Motor neuron (in vitro differentiated cells): ENCODE results near the gene S100A14. TPM values are rescaled to one million over a fixed set of nuclear protein-coding genes. Genes with fewer than 3 reads are reported as not detected.
"Not testable (repeated sequence)": the region's sequence is repeated elsewhere in the genome, so short reads cannot be mapped to it uniquely, and the experiment has no call there.

Experiments
- ATAC-seq, 8 experiments: fragments of 200-7000 bp; cut with Tn5 transposase; replicated peaks in 6 of 8; 2 replicates each; pipeline ENCODE4 v1.8.0; 2021; ENCODE audit warnings: mild to moderate bottlenecking in 8 of 8, moderate library complexity in 8 of 8
- H3K27ac ChIP-seq, 2 donors: fragments of 250-450 bp; sonication (Bioruptor Pico); 2 replicates each; pipeline ENCODE4 v1.9.0; 2021; ENCODE audit warnings: antibody characterized with exemption in 2 of 2, mild to moderate bottlenecking in 2 of 2, moderate library complexity in 1 of 2
- H3K4me1 ChIP-seq, 2 donors: fragments of 250-450 bp; sonication (Bioruptor Pico); replicated peaks in 1 of 2; 2 replicates each; pipeline ENCODE4 v1.6.1; 2021; ENCODE audit warnings: antibody characterized with exemption in 2 of 2, mild to moderate bottlenecking in 2 of 2, moderate library complexity in 1 of 2
- H3K4me3 ChIP-seq, 5 donors: fragments of 250-450 bp; sonication (Bioruptor Pico); 2 replicates each; pipeline ENCODE4 v1.9.0; 2021; ENCODE audit warnings: antibody characterized with exemption in 5 of 5, mild to moderate bottlenecking in 5 of 5, moderate library complexity in 4 of 5
- WGBS, 10 experiments: fragments of 450-650 bp; shearing (Covaris generic); methylation state at CpG; one replicate each; pipeline ENCODE4 v1.0.0; 2022; 5-methylcytosine and 5-hydroxymethylcytosine counted together
- in situ Hi-C, 9 experiments: fragments of 400-800 bp; cut with MboI; loops; one replicate each; pipeline ENCODE4 v1.15.0; 2021; ENCODE audit warnings: low sequenced_read_pairs in 9 of 9, low pct_unique_long_range_greater_than_20kb in 2 of 9; ENCODE audit not compliant: unreplicated experiment in 9 of 9
- total RNA-seq, 8 experiments: library from RNA; unstranded; fragments of 300-600 nt; gene quantifications; 2 replicates each; pipeline versions ENCODE4 v1.2.3 to v1.2.4, GENCODE V29; 2022

Gene S100A14
- total RNA-seq, 8 experiments from 2014 or later, result 0.11 to 0.66 (median 0.59) TPM; not detected in 3

- Histone ChIP-seq H3K4me1 (peaks cover 8 to 17% of the 10 kb centered on the region in 2 donors), H3K4me3 (no peak overlapping the region), H3K27ac (no peak overlapping the region)
- in situ Hi-C loops, result no loop called here
- ATAC-seq, result peak in 2 of 8 experiments; percentile 48 to 54
- 80 to 100% (median 93%) methylated on average over 3 to 6 of the region's 6 CpGs; no CpG with 5 or more reads in 5 of the 10 experiments for WGBS, 10 experiments
Measured at GRCh38 chr1:153597206-153597605, 18.9 kb downstream of the S100A14 start.

DNA sequence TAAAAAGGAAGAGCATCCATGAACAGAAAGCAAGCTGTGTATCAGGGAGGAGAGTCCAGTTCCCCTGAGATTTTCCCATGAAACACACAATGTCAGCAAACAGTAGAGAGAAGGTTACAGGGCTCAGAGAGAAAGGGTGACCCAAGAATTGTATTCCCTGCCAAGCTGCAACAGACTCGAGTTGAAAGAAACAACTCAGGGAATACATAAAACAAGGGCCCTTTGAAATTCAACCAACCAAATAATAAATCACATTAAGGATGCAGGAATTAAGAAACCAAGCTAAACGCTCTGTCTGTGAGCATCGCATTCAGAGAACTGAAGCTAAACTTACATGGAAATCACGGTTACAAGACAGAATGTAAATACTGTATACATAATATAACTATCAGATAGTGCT is 23.4 kb downstream of the S100A14 start:
- ATAC-seq, result peak in 7 of 8 experiments; percentile 23 to 91 (median 82)
- 0 to 75% (median 15%) methylated on average over 1 to 4 of the region's 4 CpGs; no CpG with 5 or more reads in 1 of the 10 experiments for WGBS, 10 experiments
- peaks cover 5 to 12% of the 10 kb centered on the region in 2 donors for H3K4me1 ChIP-seq
- peak overlapping the region in 1 of 2 donors; percentile 18 for H3K27ac ChIP-seq
- no peak overlapping the region for H3K4me3 ChIP-seq
- in situ Hi-C loops, result no loop called here

- in situ Hi-C loops, result no loop called here
- Histone ChIP-seq H3K27ac (no peak overlapping the region), H3K4me1 (peaks cover 8 to 12% of the 10 kb centered on the region in 2 donors), H3K4me3 (no peak overlapping the region)
- ATAC-seq, result no peak
- WGBS, 10 experiments, result 65 to 97% (median 86%) methylated on average over 2 of the region's 2 CpGs; no CpG with 5 or more reads in 1 of the 10 experiments
Measured at GRCh38 chr1:153588482-153588881, 27.6 kb downstream of the S100A14 start.

DNA sequence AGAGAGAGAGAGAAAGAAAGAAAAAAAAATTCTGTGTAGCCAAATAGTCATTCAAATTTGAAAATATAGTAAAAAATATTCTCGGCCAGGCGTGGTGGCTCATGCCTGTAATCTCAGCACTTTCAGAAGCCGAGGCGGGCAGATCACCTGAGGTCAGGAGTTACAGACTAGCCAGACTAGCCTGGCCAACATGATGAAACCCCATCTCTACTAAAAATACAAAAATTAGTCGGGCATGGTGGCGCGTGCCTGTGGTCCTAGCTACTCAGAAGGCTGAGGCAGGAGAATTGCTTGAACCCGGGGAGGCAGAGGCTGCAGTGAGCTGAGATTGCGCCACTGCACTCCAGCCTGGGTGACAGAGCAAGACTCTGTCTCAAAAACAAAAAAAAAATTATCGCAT is 28.1 kb downstream of the S100A14 start:
- 85 to 100% (median 91%) methylated on average over 1 to 10 of the region's 10 CpGs for WGBS, 10 experiments
- H3K4me1 ChIP-seq, in situ Hi-C loops, ATAC-seq, H3K4me3 ChIP-seq, H3K27ac ChIP-seq: not testable (repeated sequence)

GRCh38 chr1:153587314-153587713 is 28.8 kb downstream of the S100A14 start:
- ATAC-seq, result peak in 1 of 8 experiments; percentile 35
- WGBS, 10 experiments, result 17 to 100% (median 75%) methylated on average over 1 to 4 of the region's 5 CpGs; no CpG with 5 or more reads in 1 of the 10 experiments

DNA sequence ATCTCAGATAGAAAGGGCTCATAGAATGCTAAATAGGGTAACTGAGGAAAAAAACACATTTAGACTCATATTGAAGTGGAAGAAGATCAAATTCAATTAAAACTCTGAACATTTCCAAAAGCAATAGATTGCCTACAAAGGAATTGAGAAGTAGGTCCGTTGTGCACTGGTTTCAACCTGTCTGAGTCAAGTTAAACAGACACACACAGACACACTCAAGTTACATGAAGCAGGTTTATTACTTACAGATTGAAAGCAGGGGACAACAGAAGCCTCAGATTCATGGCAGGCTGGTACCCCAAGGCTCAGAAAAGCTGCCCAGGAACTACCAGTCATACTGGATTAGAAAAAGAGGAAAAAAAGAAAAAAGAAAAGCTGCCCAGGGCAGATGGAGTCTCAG is 29.8 kb downstream of the S100A14 start:
- no peak overlapping the region for H3K4me3 ChIP-seq
- no peak for ATAC-seq
- in situ Hi-C loops, result no loop called here
- no peak overlapping the region for H3K27ac ChIP-seq
- WGBS, 10 experiments, result 0 to 71% (median 44%) methylated on average over 1 of the region's 1 CpG; no CpG with 5 or more reads in 1 of the 10 experiments
- H3K4me1 ChIP-seq, result peaks cover 0 to 4% of the 10 kb centered on the region in 2 donors

More at GRCh38 chr1:153587314-153587713, 28.8 kb downstream of the S100A14 start:
- Histone ChIP-seq H3K4me3 (no peak overlapping the region), H3K27ac (no peak overlapping the region), H3K4me1 (peaks cover 3 to 4% of the 10 kb centered on the region in 2 donors)
- in situ Hi-C loops, result no loop called here

GRCh38 chr1:153585006-153585405 is 31.1 kb downstream of the S100A14 start:
- in situ Hi-C loops, result no loop called here
- no peak overlapping the region for H3K27ac ChIP-seq
- no peak overlapping the region for H3K4me3 ChIP-seq
- peaks cover 0 to 4% of the 10 kb centered on the region in 2 donors for H3K4me1 ChIP-seq
- 60 to 100% (median 92%) methylated on average over 1 of the region's 1 CpG; no CpG with 5 or more reads in 3 of the 10 experiments for WGBS, 10 experiments
- ATAC-seq, result no peak

- Histone ChIP-seq H3K27ac (no peak overlapping the region), H3K4me3 (no peak overlapping the region), H3K4me1 (peaks cover 0 to 4% of the 10 kb centered on the region in 2 donors)
- 7 to 96% (median 78%) methylated on average over 2 of the region's 2 CpGs; no CpG with 5 or more reads in 2 of the 10 experiments for WGBS, 10 experiments
- in situ Hi-C loops, result no loop called here
- ATAC-seq, result no peak
Measured at GRCh38 chr1:153583976-153584375, 32.1 kb downstream of the S100A14 start.

DNA sequence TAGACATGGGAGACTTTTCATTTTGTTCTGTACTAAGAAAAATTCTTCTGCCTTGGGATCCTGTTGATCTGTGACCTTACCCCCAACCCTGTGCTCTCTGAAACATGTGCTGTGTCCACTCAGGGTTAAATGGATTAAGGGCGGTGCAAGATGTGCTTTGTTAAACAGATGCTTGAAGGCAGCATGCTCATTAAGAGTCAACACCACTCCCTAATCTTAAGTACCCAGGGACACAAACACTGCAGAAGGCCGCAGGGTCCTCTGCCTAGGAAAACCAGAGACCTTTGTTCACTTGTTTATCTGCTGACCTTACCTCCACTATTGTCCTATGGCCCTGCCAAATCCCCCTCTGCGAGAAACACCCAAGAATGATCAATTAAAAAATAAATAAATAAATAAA is 32.6 kb downstream of the S100A14 start:
- WGBS, 10 experiments, result 29 to 100% (median 76%) methylated on average over 1 to 2 of the region's 3 CpGs
- H3K4me3 ChIP-seq, ATAC-seq, in situ Hi-C loops, H3K27ac ChIP-seq, H3K4me1 ChIP-seq: not testable (repeated sequence)

GRCh38 chr1:153582836-153583235 is 33.3 kb downstream of the S100A14 start:
- ATAC-seq, H3K4me3 ChIP-seq, H3K27ac ChIP-seq, H3K4me1 ChIP-seq, in situ Hi-C loops: not testable (repeated sequence)
- WGBS, 10 experiments, result no CpG with 5 or more reads among the region's 34 CpGs

- H3K4me3 ChIP-seq, result no peak overlapping the region
- ATAC-seq, result no peak
- WGBS, 10 experiments, result 14 to 89% (median 75%) methylated on average over 1 to 3 of the region's 3 CpGs; no CpG with 5 or more reads in 2 of the 10 experiments
- H3K4me1 ChIP-seq, result peaks cover 4 to 9% of the 10 kb centered on the region in 2 donors
- in situ Hi-C loops, result no loop called here
- H3K27ac ChIP-seq, result no peak overlapping the region
Measured at GRCh38 chr1:153578936-153579335, 37.2 kb downstream of the S100A14 start.

DNA sequence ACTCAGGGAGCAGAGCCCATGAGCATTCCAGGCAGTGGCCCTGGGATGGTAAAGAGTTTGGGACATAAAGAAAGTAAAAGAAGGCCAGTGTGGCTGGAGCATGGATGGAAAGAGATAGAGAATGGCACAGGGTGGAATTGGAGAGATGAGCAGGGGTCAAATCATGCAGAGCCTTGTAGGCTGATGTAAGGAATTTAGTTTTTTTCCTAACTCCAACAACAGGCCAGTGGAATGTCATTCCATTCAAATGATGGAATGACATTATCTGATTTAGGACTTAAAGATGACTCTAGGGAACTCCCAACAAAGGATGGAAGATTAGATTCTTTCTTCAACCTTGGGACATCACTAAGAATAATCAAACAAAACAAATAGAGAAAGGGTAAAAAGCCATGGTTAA is 37.6 kb downstream of the S100A14 start:
- no peak overlapping the region for H3K27ac ChIP-seq
- H3K4me3 ChIP-seq, result no peak overlapping the region
- ATAC-seq, result peak in 4 of 8 experiments; percentile 26 to 49 (median 40)
- in situ Hi-C loops, result no loop called here
- peaks cover under 1 to 9% of the 10 kb centered on the region in 2 donors for H3K4me1 ChIP-seq

DNA sequence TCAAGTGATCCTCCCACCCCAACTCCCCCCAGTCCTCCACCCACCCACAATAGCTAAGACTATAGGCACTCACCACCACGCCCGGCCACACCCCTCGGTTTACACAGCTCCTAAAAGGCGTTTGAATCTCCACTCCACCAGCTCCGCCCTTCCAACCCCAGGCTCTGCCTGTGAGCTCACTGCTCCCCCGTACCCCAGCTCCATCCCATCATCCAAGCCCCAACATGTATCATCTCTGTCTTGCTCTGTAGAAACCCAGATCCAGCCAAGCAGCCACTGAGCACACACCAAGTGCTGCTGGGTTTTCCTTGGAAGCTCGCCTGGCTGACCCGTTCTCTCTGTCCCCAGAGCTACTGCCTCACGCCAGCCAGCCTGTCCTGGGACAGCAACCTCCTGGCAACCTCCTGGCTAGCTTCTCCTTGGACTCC is 38.5 kb downstream of the S100A14 start:
- H3K27ac ChIP-seq, result no peak overlapping the region
- H3K4me1 ChIP-seq, result peaks cover 0 to 9% of the 10 kb centered on the region in 2 donors
- ATAC-seq, result peak in 2 of 8 experiments; percentile 28 to 66
- H3K4me3 ChIP-seq, result no peak overlapping the region
- 47 to 100% (median 79%) methylated on average over 1 to 8 of the region's 9 CpGs; no CpG with 5 or more reads in 6 of the 10 experiments for WGBS, 10 experiments
- in situ Hi-C loops, result no loop called here

- in situ Hi-C loops, result no loop called here
- WGBS, 10 experiments, result 64 to 100% (median 82%) methylated on average over 1 to 4 of the region's 4 CpGs; no CpG with 5 or more reads in 3 of the 10 experiments
- no peak overlapping the region for H3K4me3 ChIP-seq
- H3K4me1 ChIP-seq, result peaks cover 0 to 9% of the 10 kb centered on the region in 2 donors
- H3K27ac ChIP-seq, result no peak overlapping the region
- ATAC-seq, result no peak
Measured at GRCh38 chr1:153577138-153577537, 39.0 kb downstream of the S100A14 start.
